ENCODE results near the gene SLC12A3. TPM values are rescaled to one million over a fixed set of nuclear protein-coding genes. Genes with fewer than 3 reads are reported as not detected.
A peak's percentile ranks its signal among the peaks of the same experiment; 100 is the strongest.

SLC12A3 gene
- total RNA-seq, 1 donor from 2014 or later = not detected

DNA sequence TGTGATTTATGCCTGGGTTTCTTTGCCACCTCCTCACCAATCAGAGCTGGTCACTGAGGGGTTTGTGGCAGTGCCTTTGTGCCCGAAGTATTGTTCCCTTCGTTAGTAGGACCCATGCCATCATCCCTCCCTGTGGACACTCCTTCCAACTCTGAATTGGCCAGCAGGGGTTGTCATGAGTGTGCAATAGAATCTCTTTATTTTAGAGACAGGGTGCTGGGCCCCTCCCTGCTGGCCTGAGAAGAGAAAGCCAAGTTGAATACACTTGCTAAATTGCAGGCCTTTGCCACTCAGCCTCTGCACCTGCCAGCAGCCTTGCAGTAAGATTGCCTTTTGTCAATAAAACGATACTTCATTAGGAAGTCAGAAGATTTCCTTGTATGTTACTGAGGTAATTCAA lies 40.7 kb upstream of the SLC12A3 start:
- TF ChIP-seq, protein P1, sequence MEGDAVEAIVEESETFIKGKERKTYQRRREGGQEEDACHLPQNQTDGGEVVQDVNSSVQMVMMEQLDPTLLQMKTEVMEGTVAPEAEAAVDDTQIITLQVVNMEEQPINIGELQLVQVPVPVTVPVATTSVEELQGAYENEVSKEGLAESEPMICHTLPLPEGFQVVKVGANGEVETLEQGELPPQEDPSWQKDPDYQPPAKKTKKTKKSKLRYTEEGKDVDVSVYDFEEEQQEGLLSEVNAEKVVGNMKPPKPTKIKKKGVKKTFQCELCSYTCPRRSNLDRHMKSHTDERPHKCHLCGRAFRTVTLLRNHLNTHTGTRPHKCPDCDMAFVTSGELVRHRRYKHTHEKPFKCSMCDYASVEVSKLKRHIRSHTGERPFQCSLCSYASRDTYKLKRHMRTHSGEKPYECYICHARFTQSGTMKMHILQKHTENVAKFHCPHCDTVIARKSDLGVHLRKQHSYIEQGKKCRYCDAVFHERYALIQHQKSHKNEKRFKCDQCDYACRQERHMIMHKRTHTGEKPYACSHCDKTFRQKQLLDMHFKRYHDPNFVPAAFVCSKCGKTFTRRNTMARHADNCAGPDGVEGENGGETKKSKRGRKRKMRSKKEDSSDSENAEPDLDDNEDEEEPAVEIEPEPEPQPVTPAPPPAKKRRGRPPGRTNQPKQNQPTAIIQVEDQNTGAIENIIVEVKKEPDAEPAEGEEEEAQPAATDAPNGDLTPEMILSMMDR (conservative IDR thresholded peaks at IDR 0.05) = peak; percentile 45
- Mint-ChIP-seq H3K27me3 (ENCODE audit: low read depth) (no peaks in the 10 kb centered on the region), H3K36me3 (ENCODE audit: low read depth) (peaks cover 3% of the 10 kb centered on the region), H3K9me3 (no peaks in the 10 kb centered on the region), H3K4me1 (peaks cover 24% of the 10 kb centered on the region), H3K27ac (ENCODE audit: unreplicated experiment) (peak overlapping the region; percentile 92), H3K4me3 (peak overlapping the region; percentile 0)
- DNase-seq (ENCODE audit: low read depth, low spot score) = peak; percentile 29

DNA sequence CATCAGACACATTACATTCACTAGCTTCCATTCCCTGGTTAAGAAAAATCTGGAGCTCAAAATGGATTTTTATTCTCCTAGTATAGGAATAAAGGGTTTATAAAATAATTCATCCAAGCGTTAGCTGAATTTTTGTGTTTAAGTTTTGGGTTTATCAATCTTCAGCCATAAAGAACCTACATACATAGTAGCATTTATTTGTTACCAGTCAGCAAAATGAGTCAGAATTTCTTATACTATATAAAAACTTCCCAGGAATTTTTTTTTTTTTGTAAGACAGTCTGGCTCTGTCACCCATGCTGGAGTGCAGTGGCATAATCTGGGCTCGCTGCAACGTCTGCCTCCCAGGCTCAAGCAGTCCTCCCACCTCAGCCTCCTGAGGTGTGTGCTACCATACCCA lies 40.2 kb upstream of the SLC12A3 start:
- Mint-ChIP-seq H3K36me3 (ENCODE audit: low read depth) (peaks cover 3% of the 10 kb centered on the region), H3K9me3 (no peaks in the 10 kb centered on the region), H3K4me3 (no peak overlapping the region), H3K4me1 (peaks cover 24% of the 10 kb centered on the region), H3K27ac (ENCODE audit: unreplicated experiment) (no peak overlapping the region), H3K27me3 (ENCODE audit: low read depth) (no peaks in the 10 kb centered on the region)
- DNase-seq (ENCODE audit: low read depth, low spot score) = no peak
- TF ChIP-seq, protein P1 (conservative IDR thresholded peaks at IDR 0.05) = no peak

DNA sequence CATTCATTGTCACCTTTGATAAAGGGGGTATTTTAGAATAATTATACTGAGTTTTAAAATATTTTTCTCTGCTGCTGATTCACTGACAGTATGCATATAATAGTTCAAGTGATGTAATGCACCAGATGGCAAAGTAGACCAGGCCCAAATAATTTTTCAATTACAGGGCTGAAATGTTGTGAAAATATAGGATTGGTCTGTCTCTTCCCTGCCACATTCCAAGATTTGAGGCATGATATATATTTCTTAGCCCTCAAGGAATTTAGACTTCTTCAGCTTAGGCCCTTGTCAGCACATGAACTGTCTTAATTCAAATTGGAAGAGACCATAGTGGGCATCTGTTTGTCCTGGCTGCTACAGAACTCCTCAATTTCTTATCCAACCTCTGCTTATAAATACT lies 39.2 kb upstream of the SLC12A3 start:
- Mint-ChIP-seq H3K36me3 (ENCODE audit: low read depth) (peaks cover 3% of the 10 kb centered on the region), H3K27me3 (ENCODE audit: low read depth) (no peaks in the 10 kb centered on the region), H3K9me3 (no peaks in the 10 kb centered on the region), H3K27ac (ENCODE audit: unreplicated experiment) (peak overlapping the region; percentile 27), H3K4me3 (no peak overlapping the region), H3K4me1 (peaks cover 24% of the 10 kb centered on the region)
- no peak for DNase-seq (ENCODE audit: low read depth, low spot score)
- TF ChIP-seq, protein P1 (conservative IDR thresholded peaks at IDR 0.05) = no peak

DNA sequence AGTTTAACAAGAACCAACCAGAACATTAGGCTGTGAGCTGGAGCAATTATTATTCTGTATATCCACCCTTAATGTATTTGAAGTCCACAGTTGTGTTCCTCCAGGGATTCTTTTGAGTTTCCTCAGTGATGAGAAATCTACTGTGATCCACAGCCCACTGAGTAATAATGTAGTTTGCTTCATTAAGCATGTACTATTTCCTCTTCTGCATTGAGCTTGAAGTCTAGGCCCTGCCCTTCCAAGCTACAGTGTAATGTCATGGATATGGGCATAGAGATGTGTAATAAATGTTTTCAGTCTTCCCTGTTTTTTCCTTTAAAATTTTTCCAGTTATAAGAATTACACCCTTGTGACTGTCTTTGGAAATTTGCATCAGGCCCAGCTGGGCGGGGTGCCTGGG lies 36.4 kb upstream of the SLC12A3 start:
- no peak overlapping the region for H3K4me3 Mint-ChIP-seq
- H3K4me1 Mint-ChIP-seq = peaks cover 14% of the 10 kb centered on the region
- TF ChIP-seq, protein P1 (conservative IDR thresholded peaks at IDR 0.05) = no peak
- H3K9me3 Mint-ChIP-seq = no peaks in the 10 kb centered on the region
- H3K27ac Mint-ChIP-seq (ENCODE audit: unreplicated experiment) = no peak overlapping the region
- H3K36me3 Mint-ChIP-seq (ENCODE audit: low read depth) = peaks cover 6% of the 10 kb centered on the region
- H3K27me3 Mint-ChIP-seq (ENCODE audit: low read depth) = no peaks in the 10 kb centered on the region
- no peak for DNase-seq (ENCODE audit: low read depth, low spot score)

DNA sequence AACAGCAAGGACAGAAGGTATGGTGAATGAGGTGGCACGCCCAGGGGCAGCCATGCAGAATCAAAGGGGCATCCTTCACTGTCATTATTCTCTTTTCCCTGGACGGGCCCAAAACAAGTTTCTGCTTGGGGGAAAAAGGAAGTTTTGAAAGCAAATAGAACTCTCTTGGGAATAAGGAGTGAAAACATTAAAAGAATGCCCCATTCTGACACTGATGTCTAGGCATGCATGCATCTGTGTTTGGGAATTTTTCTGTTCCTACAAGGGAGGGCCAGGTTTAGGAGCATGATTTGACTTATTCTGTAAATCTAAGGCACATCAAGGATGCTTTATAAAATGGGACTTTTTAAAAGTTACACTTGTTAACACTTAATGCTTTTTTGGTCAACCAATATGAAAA lies 34.3 kb upstream of the SLC12A3 start:
- peaks cover 8% of the 10 kb centered on the region for H3K36me3 Mint-ChIP-seq (ENCODE audit: low read depth)

More for the DNA sequence above, 34.3 kb upstream of the SLC12A3 start:
- Mint-ChIP-seq H3K4me1 (no peaks in the 10 kb centered on the region), H3K27ac (ENCODE audit: unreplicated experiment) (no peak overlapping the region), H3K27me3 (ENCODE audit: low read depth) (no peaks in the 10 kb centered on the region), H3K4me3 (no peak overlapping the region), H3K9me3 (no peaks in the 10 kb centered on the region)
- TF ChIP-seq, protein P1 (conservative IDR thresholded peaks at IDR 0.05) = no peak
- no peak for DNase-seq (ENCODE audit: low read depth, low spot score)

Measured in neural crest cell (in vitro differentiated cells).